GM19043 (cell line): ENCODE results near the gene GATM.
"Not testable (repeated sequence)": the region's sequence is repeated elsewhere in the genome, so short reads cannot be mapped to it uniquely, and the experiment has no call there.

Source experiments
- ATAC-seq: cut with Tn5 transposase; IDR thresholded peaks from one replicate; pipeline ENCODE4 v1.9.1; 2021; ENCODE audit warnings: low read depth; ENCODE audit not compliant: unreplicated experiment

The GATM gene

DNA sequence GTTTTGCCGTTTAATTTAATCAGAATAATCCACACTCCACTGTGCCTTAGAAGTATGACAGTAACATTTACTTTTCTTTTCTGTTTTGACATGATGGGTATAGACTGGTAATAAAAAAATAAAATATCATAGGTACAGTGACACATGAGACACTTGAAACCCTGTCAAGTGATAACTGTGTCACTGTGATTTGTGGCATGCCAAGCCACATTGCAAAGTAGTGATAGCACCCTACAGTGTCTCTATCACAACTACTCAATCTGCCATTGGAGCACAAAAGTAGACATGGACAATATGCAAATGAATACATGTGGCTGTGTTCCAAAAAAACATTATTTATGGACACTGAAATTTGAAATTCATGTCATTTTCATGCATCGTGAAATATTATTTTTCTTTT, 22.5 kb downstream of the GATM start:
- no peak for ATAC-seq

DNA sequence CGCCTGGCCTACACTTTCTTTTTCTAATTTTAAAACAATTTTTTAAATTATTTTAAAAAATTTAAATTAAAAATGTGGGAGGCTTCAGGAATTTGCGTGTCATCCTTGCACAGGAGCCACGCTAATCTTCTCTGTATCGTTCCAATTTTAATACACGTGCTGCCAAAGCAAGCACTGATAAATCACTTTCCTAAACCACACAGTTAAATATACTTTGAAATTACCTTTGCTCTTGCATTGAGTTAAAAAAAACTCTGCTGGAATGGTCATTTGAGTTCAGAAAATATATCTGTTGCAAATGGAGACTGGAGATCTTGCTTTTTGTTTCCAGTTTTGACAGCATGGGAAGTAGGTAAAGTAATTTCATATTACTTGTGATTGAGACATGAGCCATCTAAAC, 23.6 kb downstream of the GATM start:
- no peak for ATAC-seq

DNA sequence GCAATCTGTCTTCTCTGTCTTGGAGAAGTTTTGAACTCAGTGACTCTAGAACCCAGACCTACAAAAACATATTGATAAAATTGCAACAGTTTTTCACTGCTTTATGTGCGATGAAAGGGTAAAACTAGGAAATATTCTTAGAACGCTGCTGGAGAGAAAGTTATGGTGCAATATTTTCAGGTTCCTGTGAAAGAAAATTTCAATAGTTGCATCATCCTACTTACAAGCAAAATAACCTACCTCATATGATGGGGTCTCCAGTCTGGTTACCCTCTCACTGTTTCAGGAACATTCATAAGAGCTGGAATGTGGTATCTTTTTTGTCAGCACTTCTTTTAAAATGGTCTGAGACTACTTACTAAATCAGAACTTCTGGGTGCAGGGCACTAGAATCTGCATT, 27.1 kb downstream of the GATM start:
- no peak for ATAC-seq

DNA sequence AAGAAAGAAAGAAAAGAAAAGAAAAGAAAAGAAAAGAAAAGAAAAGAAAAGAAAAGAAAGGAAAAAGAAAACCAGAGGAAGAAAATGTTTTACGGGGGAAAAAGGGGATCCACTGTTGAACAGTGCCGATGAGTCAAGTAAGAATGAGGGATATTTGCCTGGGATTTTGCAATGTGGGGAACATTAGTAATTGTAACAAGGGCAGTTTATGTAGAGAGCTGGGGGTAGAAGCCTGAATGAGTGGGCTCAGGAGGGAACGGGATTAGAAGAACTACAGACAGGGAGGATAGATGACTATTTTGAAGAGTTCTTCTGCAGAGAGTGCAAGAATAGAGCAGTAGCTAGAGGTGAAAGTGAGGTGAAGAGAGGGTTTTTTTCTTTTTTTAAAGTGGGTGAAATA, 28.7 kb downstream of the GATM start:
- ATAC-seq, result no peak

DNA sequence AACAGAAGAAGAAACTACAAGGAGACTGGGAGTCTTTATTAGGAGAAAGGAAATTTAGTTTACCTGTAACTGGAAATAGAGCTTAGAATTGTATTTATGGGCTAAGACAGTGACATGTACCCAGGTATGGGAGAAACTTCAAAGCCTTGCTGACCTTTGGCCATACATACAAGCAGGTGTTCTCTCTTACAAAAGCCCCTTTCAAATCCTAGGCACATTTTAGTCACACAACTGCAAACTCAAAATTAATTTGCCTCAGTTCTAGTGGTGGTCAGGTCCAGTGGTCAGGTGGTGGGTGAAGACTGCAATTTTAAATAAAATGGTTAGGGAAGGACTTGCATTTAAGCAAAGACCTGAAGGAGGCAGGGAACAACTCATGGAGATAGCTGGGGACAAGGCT, 30.4 kb downstream of the GATM start:
- ATAC-seq, result no peak

DNA sequence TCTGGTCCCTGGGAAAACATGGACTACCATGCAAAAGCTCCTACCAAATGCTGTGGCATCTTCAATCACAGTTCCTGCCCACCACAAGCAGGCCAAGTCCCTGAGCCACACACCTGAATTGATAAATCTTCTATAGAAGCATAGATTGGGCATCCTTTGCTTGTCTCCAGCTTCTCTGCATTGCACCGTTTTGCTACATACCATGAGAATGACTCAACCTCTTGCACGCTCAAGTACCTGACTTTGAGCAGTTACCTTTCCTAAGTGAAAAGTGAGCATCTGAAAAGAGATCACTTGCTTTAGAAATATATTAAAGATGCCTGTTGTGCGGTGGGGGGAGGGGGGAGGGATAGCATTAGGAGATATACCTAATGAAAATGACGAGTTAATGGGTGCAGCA, 31.3 kb downstream of the GATM start:
- ATAC-seq, result no peak

DNA sequence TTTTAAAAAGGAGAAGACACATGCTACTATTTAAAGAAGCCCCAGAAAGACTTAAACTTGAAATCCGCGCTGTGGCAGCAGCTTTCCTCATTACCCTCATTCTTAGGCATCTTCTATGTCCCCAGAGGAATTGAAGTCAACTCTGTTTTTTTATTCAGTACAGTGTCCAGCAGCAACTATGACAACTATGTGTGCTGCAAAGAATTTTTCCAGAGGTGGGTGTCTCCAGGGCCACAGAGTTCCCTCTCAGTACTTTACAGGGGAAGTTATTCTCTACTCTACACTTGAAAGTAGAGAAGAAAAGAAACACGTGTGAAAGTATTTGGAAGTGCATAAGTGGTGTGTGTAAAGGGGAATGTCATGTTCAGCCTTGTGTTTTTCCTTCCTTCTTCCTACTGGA, 32.0 kb downstream of the GATM start:
- no peak for ATAC-seq

DNA sequence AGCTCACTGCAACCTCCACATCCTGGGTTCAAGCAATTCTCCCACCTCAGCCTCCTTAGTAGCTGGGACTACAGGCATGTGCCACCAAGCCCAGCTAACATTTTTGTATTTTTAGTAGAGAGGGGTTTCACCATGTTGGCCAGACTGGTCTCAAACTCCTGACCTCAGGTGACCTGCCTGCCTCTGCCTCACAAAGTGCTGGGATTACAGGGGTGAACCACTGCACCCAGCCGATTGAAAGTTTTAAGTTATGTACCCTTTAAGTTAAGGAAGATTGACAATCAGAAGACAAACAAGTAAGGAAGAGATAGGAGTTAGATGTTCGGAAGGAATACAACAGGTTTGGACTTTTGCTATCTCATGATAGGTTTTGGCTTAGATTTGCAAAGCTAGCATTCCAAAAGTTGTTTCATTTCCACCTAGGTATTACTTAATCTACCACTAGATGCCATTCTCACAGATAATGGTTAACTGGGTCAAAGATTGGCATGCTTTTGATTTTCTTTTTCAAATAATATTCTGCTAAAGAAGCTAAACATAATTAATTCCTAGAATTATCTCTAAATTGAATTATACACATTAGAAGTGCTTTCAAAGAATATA, 35.0 kb downstream of the GATM start:
- ATAC-seq, result no peak

DNA sequence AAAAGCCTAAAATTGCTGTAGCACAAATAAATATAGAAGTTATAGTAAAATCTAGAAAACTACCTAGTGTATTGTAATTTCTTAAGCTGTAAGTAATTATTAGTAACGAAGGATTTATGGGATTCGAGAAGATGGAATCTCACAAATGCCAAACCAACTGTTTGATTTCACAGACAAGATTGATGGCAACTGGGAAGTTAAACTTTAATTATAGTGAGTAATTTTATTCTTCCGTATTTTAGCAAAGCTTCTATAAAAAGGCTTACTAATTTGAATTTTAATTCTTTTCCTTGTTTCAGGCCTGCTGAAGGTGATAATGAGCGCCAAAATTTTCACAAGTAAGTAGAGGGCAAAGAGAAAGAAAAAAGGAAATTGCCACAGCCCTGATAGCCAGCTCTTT, 36.6 kb downstream of the GATM start:
- no peak for ATAC-seq

DNA sequence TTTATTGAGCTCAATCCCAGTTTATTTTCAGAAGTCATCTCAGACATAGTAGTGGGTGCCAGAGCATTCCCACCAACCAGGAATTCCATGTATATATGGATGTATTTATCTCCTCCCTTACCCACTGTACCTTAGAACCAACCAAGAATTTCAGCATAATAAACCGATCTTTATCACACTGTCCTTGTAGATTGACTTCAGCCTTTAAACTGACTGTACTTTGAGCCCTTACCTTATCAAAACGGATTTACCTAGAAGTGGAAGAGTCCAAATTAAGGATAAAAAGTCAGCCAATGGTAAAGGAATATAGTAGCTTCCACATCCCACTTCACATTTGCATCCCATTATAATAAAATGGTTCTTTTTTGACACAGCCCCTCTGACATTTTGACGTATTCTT, 37.9 kb downstream of the GATM start:
- ATAC-seq, result no peak

DNA sequence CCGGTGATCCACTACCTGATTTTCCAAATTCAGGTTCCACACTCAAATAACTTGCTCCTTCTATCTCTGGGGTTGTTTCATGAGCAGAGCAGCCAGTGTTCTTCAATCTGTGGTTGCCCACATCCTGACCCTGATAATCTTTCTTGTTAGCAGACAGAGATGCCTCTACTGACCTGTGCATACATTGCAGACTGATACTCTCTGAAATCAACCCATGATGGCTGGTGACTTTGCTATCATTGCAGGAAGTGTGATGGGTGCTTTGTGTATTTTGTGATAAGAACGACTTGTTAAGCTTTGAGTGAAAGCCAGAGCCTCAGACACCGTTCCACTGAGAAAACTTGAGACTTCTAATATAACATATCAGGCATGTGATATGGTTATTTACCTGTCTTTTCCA, 39.9 kb downstream of the GATM start:
- no peak for ATAC-seq

DNA sequence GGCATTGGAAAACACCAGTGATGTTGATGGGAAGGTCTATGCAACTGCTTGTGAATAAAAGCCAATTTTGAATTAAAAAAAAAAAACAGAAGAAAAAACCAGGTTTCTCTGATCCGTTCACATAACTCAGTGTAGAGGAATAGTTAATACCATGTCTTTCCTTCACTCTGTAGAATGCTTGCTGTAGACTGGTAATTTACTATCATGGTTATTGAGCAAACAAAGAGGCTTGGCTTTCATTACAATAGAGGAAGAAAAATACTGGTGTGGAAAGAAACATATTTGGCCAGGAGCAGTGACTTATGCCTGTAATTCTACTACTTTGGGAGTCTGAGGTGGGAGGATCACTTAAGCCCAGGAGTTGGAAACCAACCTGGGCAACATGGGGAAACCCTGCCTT, 41.1 kb downstream of the GATM start:
- ATAC-seq, result no peak

DNA sequence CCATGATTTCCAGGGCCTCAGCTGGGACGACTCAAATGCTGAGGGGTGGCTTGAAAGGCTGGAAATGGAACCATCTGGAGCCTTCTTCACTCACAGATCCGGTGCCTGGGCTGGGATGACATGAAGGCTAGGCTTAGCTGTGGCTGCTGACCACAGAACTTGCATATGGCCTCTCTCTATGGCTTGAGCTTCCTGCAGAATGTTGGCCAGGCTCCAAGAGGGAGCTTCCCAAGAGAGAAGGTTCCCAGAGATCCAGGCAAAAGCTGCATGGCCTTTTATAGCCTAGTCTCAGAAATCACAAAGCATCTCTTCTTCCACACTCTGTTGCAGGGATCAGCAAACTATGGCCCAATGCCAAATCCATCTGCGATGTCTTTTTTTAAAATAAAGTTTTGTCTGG, 44.8 kb downstream of the GATM start:
- ATAC-seq, result no peak

DNA sequence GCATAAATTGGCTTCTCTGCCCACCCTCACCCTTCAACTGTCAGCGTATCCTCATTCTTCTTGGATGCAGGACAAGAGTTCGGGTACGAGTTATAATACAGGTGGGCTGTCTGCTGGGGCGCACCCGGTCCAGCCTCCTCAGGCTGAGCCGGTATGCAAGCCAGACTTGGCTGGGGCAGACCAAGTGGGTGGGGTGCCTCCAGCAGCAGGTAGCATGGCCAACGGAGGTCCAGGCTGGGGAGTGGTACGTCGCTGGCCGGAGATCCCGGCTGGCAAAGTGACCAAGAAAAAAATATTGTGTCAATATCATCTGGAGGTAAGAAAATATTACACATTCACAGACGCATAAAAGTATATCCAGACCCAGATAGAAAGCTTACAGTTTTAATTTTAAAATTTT, 45.6 kb downstream of the GATM start:
- ATAC-seq, result no peak

DNA sequence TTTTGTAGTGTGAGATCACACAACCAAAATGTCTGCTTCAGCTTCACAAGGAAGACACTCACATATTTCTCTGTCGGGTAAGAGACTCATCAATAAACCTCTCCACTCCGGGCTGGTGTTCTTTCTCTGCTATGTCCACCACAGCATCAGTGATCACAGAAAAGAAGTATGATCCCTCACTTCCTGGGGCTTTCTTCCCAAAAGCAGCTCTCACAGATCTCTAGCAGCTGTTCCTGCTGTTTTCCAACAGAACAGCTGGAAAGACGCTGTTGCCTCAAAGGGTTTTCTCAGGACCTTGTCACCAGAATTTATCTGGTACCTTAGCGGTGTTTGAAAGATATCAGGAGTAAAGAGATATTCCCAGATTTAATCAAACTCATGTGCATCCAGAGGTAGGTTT, 46.4 kb downstream of the GATM start:
- ATAC-seq, result no peak

DNA sequence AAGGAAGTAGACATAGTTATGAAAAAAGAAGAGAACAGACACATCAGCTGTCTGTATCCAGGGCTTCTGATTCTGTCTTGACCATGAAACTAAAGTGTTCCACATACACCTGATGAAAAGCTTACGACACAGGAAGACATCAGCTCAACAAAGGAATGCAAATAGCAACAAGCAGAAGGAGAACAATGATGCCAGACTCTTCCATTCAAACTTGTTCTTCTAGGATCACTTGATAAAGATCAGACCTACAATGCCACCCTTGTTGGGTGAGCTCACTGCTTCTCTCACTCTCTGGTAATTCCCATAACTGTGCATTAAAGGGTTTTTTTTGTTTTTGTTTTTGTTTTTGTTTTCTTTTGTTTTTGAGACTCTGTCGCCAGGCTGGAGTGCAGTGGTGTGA, 49.7 kb downstream of the GATM start:
- no peak for ATAC-seq

DNA sequence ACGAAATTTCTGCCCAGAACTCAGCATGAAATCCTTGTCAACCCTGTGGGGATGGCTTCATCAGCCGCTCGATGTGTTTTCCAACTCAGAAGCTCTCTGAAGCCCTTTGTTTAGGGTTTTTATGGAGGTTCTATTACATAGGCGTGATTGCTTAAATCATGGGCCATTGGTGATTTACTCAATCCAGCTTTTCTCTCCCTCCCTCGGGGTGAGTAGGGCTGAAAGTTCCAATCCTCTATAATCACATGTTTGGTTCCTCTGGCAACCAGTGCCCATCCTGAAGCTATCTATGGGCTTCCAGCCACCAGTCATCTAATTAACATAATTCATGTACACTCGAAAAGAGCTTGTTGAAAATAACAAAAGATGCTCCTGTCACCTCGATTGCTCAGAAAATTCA, 51.6 kb downstream of the GATM start:
- no peak for ATAC-seq

DNA sequence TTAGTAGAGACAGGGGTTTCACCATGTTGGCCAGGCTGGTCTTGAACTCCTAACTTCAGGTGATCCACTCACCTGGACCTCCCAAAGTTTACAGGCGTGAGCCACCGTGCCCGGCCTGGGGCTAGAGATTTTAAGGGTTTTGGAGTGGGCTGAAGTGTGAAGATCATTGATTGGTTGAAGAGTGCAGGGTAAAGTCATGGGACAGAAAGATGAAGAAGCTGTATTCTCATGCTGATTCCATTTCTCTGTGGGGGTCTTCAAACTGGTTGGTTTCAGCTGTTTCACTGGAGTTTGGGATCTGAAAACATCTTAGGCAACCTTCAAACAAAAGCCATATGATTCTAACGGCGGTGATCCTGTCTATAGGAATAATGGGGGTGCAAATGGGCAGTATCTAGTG, 52.1 kb downstream of the GATM start:
- no peak for ATAC-seq

DNA sequence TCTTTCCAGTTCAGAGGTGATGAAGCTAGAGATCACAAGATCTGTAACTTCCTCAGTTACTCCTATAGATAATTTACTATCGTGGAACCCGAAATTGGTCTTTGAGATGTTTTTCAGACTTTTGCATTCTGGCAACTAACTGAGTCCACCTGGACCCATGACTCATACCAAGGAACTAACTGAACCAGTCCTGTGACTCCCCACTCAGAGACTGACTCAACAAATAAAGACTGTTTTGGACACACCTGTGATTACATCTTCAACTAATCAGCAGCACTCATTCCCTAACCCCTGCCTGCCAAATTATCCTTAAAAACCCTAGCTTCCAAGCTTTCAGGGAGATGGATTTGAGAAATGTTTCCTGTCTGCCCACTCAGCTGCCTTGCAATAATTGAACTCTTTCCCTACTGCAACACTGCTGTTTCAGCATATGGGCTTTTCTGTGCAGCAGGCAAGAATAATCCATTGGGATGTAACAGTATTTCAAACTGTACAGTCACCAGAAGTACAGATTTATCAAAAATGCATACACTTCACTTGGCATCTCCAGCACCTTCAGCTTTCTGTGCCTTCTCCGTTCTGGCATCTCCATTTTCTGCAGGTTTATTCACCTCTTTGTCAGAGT, 57.7 kb downstream of the GATM start:
- ATAC-seq, result no peak

DNA sequence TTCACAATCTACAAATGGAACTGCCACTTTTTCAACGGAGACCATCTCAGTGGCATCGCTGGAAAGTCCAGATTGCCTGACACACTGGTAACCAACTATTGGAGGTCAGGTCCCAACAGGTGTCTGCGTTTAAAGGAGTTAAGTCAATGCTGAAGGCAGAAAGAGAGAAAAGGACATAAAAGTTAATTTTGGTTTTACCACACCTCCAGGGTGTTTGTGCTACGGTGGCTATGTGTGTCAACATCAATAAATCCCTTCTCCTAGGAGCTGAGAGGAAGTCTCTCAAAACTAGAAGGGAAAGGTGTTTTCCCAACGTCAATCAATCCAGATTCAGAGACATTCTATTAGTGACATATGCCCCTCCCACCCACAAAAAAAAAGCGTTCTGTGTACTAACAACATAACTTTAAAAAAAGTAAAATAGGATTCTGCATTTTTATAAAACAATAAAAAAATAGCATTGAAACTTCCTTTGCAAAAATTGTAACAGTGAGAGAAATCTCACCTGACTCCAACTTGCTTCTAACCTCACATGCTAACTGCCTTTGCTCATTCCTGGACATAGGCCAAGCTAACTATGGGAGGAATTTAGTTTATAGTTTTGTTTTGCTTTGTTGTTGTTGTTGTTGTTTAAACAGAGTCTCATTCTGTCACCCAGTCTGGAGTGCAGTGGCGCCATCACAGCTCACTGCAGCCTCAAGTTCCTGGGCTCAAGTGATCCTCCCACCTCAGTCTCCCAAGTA, 58.7 kb downstream of the GATM start:
- ATAC-seq, result no peak

DNA sequence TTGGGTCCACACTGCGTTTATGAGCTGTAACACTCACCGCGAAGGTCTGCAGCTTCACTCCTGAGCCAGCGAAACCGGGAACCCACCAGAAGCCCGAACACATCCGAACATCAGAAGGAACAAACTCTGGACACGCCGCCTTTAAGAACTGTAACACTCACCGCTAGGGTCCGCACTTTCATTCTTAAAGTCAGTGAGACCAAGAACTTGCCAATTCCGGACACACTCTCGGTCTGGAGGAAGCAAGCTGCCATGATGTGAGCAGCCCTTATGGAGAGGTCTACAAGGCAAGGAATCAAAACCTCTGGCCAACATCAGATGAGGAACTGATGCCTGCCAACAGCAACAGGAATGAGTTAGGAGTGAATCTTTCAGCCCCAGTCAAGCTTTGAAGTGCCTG, 63.4 kb downstream of the GATM start:
- no peak for ATAC-seq

DNA sequence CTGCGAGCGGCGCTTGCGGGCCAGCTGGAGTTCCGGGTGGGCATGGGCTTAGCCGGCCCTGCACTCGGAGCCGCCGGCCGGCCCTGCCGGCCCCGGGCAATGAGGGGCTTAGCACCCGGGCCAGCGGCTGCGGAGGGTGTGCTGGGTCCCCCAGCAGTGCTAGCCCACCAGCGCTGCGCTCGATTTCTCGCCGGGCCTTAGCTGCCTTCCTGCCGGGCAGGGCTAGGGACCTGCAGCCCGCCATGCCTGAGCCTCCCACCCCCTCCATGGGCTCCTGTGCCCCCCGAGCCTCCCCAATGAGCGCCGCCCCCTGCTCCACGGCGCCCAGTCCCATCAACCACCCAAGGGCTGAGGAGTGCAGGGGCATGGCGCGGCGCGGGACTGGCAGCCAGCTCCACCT, 64.2 kb downstream of the GATM start:
- not testable (repeated sequence) for ATAC-seq
